Rectal smooth muscle tissue (tissue), 1 donor: ENCODE measurements around the gene HTR1E.

Experiments
- H3K27ac ChIP-seq: one replicate; pipeline ENCODE4 v1.7.0; 2013; ENCODE audit warnings: low read depth, low read length, inconsistent platforms
- H3K27me3 ChIP-seq: one replicate; pipeline ENCODE4 v1.7.0; 2013; ENCODE audit warnings: low read length; ENCODE audit not compliant: control insufficient read depth, insufficient read depth
- H3K36me3 ChIP-seq: one replicate; pipeline ENCODE4 v1.7.0; 2013; ENCODE audit warnings: low read length; ENCODE audit not compliant: control insufficient read depth, insufficient read depth
- H3K4me1 ChIP-seq: one replicate; pipeline ENCODE4 v1.7.0; 2013; ENCODE audit warnings: low read length; ENCODE audit not compliant: control insufficient read depth, insufficient read depth
- H3K4me3 ChIP-seq: one replicate; pipeline ENCODE4 v1.7.0; 2013; ENCODE audit warnings: low read length
- H3K9ac ChIP-seq: one replicate; pipeline ENCODE4 v1.7.0; 2013; ENCODE audit warnings: low read length

The HTR1E gene

GRCh38 chr6:87065117-87065516 is 127.8 kb downstream of the HTR1E start:
- H3K27me3 ChIP-seq: no peaks in the 10 kb centered on the region
- no peak overlapping the region for H3K9ac ChIP-seq
- H3K36me3 ChIP-seq: no peaks in the 10 kb centered on the region
- H3K4me3 ChIP-seq: no peak overlapping the region
- no peaks in the 10 kb centered on the region for H3K4me1 ChIP-seq
- H3K27ac ChIP-seq: no peak overlapping the region
